ENCODE measurements around the gene TSHZ2.

TSHZ2 gene

DNA sequence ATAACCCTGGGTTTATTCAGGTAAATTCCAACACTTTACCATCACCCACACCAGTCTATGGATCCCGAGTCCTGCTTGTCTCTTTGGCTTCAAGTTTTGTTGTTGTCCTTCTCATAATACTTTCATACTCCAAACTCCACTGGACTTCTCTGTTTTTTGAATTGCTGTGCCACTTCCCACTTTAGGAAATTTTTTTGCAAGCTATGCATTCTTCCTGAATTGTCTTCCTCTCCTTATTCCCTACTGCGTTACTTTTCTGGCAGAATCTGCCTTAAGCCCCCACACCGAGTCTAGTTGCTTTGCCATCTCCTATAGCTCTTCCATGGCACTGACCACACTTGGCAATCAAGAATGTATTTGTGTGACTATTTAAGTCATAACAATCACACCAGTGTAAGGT, 96.1 kb downstream of the TSHZ2 start:
- DNase-seq (no peak), ATAC-seq (no peak)
- no peaks in the 10 kb centered on the region for H3K9me3 Mint-ChIP-seq
- no peak overlapping the region for H3K4me3 Mint-ChIP-seq
- H3K27ac Mint-ChIP-seq, result no peak overlapping the region
- peaks cover 15% of the 10 kb centered on the region for H3K4me1 Mint-ChIP-seq
- H3K36me3 Mint-ChIP-seq (ENCODE audit: low read depth), result peaks cover 2% of the 10 kb centered on the region
- H3K27me3 Mint-ChIP-seq, result peaks cover 4% of the 10 kb centered on the region

DNA sequence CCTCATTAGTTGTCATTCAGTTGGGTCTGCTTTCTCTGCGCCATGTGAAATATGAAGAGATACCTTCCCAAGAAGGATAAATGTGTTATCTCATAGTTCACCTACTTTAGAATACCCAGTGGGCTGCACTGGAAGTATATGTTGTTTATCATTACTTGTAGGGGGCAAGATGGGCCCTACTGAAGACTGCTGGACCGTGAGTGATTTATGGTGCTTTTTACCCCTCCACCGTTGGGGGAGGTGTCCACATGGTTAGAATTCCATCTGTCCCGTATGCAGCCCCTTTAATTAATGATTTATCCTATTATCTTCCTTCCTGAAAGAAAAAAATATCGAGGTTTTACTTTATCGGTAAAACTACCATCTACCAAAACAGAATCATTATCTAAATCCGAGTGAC, 97.0 kb downstream of the TSHZ2 start:
- no peaks in the 10 kb centered on the region for H3K9me3 Mint-ChIP-seq
- H3K36me3 Mint-ChIP-seq (ENCODE audit: low read depth), result peaks cover 2% of the 10 kb centered on the region
- H3K27ac Mint-ChIP-seq, result no peak overlapping the region
- DNase-seq (no peak), ATAC-seq (no peak)
- H3K4me3 Mint-ChIP-seq, result no peak overlapping the region
- peaks cover 9% of the 10 kb centered on the region for H3K27me3 Mint-ChIP-seq
- peaks cover 20% of the 10 kb centered on the region for H3K4me1 Mint-ChIP-seq

DNA sequence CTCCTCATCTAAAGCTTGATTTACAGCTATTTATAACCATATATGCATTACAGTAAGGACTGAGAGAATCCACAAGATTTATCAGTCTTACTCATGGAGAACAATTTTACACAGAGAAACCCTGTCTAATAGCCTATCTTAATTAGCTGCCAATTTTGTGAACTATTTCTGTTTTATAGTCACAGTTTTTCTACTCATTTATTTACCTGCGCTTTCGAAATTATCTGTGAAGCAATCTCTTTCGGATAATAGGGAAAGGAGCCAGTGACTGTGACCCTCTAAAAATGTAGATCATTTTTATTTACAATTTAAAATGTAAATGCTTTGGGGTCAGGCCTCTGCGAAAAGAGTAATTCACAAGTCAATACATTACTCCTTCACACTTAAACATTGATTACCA, 98.1 kb downstream of the TSHZ2 start:
- peak overlapping the region; percentile 53 for H3K27ac Mint-ChIP-seq
- H3K36me3 Mint-ChIP-seq (ENCODE audit: low read depth), result peaks cover 2% of the 10 kb centered on the region
- H3K4me3 Mint-ChIP-seq, result no peak overlapping the region
- H3K4me1 Mint-ChIP-seq, result peaks cover 21% of the 10 kb centered on the region
- DNase-seq (no peak), ATAC-seq (no peak)
- H3K9me3 Mint-ChIP-seq, result no peaks in the 10 kb centered on the region
- peaks cover 9% of the 10 kb centered on the region for H3K27me3 Mint-ChIP-seq

- H3K4me1 Mint-ChIP-seq, result peaks cover 21% of the 10 kb centered on the region
- DNase-seq (no peak), ATAC-seq (peak; percentile 69)
- H3K4me3 Mint-ChIP-seq, result no peak overlapping the region
- no peaks in the 10 kb centered on the region for H3K9me3 Mint-ChIP-seq
- H3K36me3 Mint-ChIP-seq (ENCODE audit: low read depth), result peaks cover 2% of the 10 kb centered on the region
- peak overlapping the region; percentile 53 for H3K27ac Mint-ChIP-seq
- peaks cover 9% of the 10 kb centered on the region for H3K27me3 Mint-ChIP-seq
These were observed 98.7 kb downstream of the TSHZ2 start for GRCh38 chr20:53070706-53071392.

DNA sequence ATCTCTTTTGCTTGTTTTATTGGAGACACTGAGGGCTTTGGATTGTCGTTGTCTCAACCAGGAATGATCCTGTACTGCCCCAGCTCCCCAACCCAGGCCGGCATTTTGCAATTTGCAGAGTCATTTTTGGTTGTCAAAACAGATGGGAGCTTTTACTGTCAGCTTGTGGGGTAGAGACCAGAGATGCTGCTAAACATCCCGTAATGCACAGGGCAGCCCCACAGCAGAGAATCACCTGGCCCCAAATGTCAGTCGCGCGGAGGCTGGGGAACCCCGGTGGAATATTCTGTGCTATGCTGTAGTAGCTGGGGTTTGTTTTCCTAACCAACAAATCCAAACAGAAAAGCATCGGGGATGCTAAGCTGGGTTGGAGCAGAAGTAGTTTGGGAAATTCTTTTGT, 99.7 kb downstream of the TSHZ2 start:
- Mint-ChIP-seq H3K4me3 (no peak overlapping the region), H3K27me3 (peaks cover 9% of the 10 kb centered on the region), H3K9me3 (no peaks in the 10 kb centered on the region), H3K27ac (no peak overlapping the region), H3K4me1 (peaks cover 21% of the 10 kb centered on the region), H3K36me3 (ENCODE audit: low read depth) (peaks cover 2% of the 10 kb centered on the region)
- peak; percentile 51 for ATAC-seq
- DNase-seq, result peak; percentile 12

DNA sequence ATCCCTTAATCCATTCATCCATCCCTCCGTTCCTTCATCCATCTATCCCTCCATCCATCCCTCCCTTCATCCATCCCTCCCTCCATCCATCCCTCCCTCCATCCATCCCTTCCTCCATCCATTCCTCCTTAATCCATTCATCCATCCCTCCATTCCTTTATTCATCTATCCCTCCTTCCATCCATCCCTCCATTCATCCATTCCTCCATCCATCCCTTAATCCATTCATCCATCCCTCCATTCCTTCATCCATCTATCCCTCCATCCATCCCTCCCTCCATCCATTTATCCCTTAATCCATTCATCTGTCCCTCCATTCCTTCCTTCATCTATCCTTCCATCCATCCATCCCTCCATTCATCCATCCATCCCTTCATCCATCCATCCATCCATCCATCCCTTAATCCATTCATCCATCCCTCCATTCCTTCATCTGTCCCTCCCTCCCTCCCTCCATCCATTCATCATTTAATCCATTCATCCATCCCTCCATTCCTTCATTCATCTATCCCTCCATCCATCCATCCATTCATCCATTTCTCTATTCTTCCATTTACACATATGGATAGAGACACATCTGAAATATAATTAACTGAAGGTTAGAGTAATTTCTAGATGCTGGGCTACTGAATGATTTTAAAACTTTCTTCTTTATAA, 100.9 kb downstream of the TSHZ2 start:
- H3K27ac Mint-ChIP-seq, result peak overlapping the region; percentile 61
- peaks cover 21% of the 10 kb centered on the region for H3K4me1 Mint-ChIP-seq
- ATAC-seq (no peak), DNase-seq (no peak)
- H3K9me3 Mint-ChIP-seq, result no peaks in the 10 kb centered on the region
- H3K27me3 Mint-ChIP-seq, result peaks cover 9% of the 10 kb centered on the region
- no peak overlapping the region for H3K4me3 Mint-ChIP-seq
- H3K36me3 Mint-ChIP-seq (ENCODE audit: low read depth), result peaks cover 2% of the 10 kb centered on the region

DNA sequence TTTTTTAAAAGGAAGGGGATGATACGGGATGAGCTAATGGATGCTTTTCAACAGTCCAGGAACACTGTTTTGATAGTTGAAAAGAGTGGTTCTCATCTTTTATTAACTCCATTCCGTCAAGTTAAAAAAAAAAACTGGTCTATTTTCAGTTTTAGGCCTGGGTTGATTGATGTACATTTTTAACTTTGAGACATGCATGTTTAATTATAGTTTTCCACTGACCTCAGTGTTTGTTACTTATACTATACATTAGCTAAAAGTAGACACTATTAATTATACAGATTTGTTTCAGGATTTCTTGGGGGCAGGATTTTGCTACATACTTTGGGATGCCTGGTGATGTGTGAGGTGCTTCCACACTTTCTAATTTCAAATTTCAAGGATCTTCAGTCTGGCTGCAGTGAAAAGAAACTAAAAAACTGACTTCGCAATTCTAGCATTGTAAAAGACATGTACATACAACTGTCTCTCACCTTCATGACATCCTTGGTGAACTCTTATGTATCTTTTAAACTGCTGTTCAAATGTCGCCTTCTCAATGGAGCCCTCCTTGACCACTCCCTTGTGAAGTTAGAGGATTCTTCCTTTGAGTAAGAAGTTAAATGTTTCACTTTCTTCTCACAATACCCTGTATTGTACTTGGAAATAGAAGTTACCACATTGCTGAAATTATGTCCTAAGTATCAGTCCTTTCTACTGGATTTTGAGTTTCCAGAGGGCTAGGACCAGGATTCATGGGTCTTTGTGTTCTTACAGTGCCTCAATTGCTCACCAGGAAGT, 101.7 kb downstream of the TSHZ2 start:
- peaks cover 9% of the 10 kb centered on the region for H3K27me3 Mint-ChIP-seq
- DNase-seq, result no peak
- H3K9me3 Mint-ChIP-seq, result no peaks in the 10 kb centered on the region
- no peaks in the 10 kb centered on the region for H3K36me3 Mint-ChIP-seq (ENCODE audit: low read depth)
- ATAC-seq, result no peak
- no peak overlapping the region for H3K4me3 Mint-ChIP-seq
- H3K27ac Mint-ChIP-seq, result no peak overlapping the region
- H3K4me1 Mint-ChIP-seq, result peaks cover 21% of the 10 kb centered on the region

- DNase-seq, result no peak
- H3K4me1 Mint-ChIP-seq, result peaks cover 21% of the 10 kb centered on the region
- ATAC-seq, result no peak
- H3K36me3 Mint-ChIP-seq (ENCODE audit: low read depth), result no peaks in the 10 kb centered on the region
- H3K9me3 Mint-ChIP-seq, result no peaks in the 10 kb centered on the region
- no peak overlapping the region for H3K27ac Mint-ChIP-seq
- H3K27me3 Mint-ChIP-seq, result peaks cover 9% of the 10 kb centered on the region
- no peak overlapping the region for H3K4me3 Mint-ChIP-seq
These were observed 102.7 kb downstream of the TSHZ2 start for GRCh38 chr20:53074811-53075314.

DNA sequence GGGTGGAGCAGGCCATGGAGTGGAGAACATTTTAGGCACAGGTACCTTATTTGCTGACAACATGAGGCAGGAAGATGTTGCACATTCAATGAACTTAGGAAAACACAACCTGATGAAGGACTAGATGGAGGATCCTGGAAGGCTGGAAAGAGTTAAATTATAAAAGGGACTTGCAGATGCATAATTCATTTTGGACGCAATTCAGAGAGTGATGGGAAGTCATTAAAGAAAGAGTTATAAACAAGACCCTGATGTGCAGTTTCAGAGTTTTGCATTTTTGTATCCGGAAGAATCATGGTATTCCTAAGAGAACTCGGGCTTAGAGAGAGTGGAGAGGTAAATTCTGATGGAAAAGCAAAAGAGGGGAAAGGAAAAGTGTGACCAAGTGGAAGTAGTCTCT, 104.5 kb downstream of the TSHZ2 start:
- no peak overlapping the region for H3K4me3 Mint-ChIP-seq
- no peak for ATAC-seq

GRCh38 chr20:53077373-53078205, 105.4 kb downstream of the TSHZ2 start:
- ATAC-seq, result peak; percentile 93
- H3K36me3 Mint-ChIP-seq (ENCODE audit: low read depth), result no peaks in the 10 kb centered on the region
- H3K9me3 Mint-ChIP-seq, result no peaks in the 10 kb centered on the region
- peak; percentile 7 for DNase-seq
- peaks cover 14% of the 10 kb centered on the region for H3K4me1 Mint-ChIP-seq
- H3K4me3 Mint-ChIP-seq, result no peak overlapping the region
- no peak overlapping the region for H3K27ac Mint-ChIP-seq
- peaks cover 5% of the 10 kb centered on the region for H3K27me3 Mint-ChIP-seq

More for the DNA sequence above, 104.5 kb downstream of the TSHZ2 start:
- Mint-ChIP-seq H3K4me1 (peaks cover 14% of the 10 kb centered on the region), H3K27me3 (peaks cover 9% of the 10 kb centered on the region), H3K27ac (no peak overlapping the region), H3K36me3 (ENCODE audit: low read depth) (no peaks in the 10 kb centered on the region), H3K9me3 (no peaks in the 10 kb centered on the region)
- no peak for DNase-seq

GRCh38 chr20:53078761-53079160, 106.6 kb downstream of the TSHZ2 start:
- H3K4me1 Mint-ChIP-seq, result peaks cover 13% of the 10 kb centered on the region
- H3K27me3 Mint-ChIP-seq, result peaks cover 2% of the 10 kb centered on the region
- no peaks in the 10 kb centered on the region for H3K36me3 Mint-ChIP-seq (ENCODE audit: low read depth)
- ATAC-seq (no peak), DNase-seq (no peak)
- H3K27ac Mint-ChIP-seq, result no peak overlapping the region
- H3K9me3 Mint-ChIP-seq, result no peaks in the 10 kb centered on the region
- H3K4me3 Mint-ChIP-seq, result no peak overlapping the region

DNA sequence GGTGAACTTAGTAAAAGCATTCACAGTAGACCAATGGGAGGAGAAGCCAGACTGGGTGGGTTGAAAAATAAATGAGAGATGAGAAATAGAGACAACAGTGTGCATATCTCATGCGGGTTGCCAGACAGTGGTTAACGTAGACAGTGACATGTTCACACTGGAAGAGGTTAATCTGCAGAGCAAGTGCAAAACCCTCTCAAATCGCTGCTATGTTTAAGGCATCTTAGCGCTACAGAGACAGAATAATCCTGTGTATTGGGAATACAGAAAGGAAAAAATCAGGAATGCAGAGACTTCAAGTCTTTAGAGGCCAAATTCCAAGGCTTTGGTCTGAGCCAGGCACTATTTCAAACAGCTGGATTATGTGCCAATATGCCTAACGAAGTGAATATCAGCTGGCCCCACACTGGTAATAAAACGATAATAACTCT, 107.1 kb downstream of the TSHZ2 start:
- Mint-ChIP-seq H3K36me3 (ENCODE audit: low read depth) (no peaks in the 10 kb centered on the region), H3K4me3 (no peak overlapping the region), H3K9me3 (no peaks in the 10 kb centered on the region), H3K27ac (no peak overlapping the region), H3K27me3 (no peaks in the 10 kb centered on the region), H3K4me1 (peaks cover 8% of the 10 kb centered on the region)
- ATAC-seq (no peak), DNase-seq (no peak)

DNA sequence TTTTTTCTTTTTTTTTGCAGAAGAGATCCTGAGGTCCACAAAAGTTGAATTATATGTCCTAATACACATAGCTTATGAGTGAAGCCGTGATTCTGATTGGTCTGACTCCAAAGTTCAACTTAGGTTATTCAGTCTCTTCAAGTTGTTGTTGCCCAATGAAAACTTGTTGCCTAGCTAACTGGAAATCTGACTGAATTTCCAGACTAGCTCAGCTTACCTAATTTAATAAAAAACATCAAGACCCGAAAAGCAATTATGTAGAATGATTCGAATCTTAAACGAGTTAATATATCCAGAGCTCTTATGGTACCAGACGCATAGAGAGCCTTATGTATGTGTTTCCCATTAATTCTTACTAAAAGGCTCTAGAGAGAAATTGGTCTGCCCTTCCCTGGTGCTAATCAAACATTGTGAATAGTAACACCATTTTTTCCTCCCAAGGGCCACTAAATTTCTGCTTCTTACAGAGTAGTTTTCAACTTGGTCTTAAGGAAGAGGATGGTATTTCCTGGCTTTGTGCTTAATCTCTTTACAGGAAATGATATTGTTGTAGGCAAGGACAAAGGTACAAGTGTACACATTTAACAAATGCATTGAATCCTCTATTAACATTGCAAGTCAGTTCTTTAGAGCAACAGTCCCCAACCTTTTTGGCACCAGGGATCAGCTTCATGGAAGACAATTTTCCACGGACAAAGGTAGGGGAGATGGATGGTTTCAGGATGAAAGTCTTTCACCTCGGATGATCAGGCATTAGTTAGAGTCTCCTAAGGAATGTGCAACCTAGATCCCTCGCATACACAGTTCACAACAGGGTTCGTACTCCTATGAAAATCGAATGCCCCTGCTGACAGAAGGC, 107.9 kb downstream of the TSHZ2 start:
- H3K27me3 Mint-ChIP-seq, result no peaks in the 10 kb centered on the region
- DNase-seq, result no peak
- ATAC-seq, result no peak
- no peak overlapping the region for H3K4me3 Mint-ChIP-seq
- no peaks in the 10 kb centered on the region for H3K36me3 Mint-ChIP-seq (ENCODE audit: low read depth)
- no peak overlapping the region for H3K27ac Mint-ChIP-seq
- H3K9me3 Mint-ChIP-seq, result no peaks in the 10 kb centered on the region
- peaks cover 8% of the 10 kb centered on the region for H3K4me1 Mint-ChIP-seq

Measured in activated naive CD8-positive, alpha-beta T cell treated with anti-CD3 and anti-CD28 coated beads, Interleukin-2, amount 50 U/mL, for 24 hours (primary cell).